Naive thymus-derived CD8-positive, alpha-beta T cell (primary cell): ENCODE results near the gene B4GALT5. TPM values are rescaled to one million over a fixed set of nuclear protein-coding genes. Genes with fewer than 3 reads are reported as not detected.

Source experiments
- ATAC-seq, 2 donors: fragments of 150-1000 bp; cut with Tn5 transposase in 1 of 2; sonication (Bioruptor Pico), chemical (Tn5 transposase) in 1 of 2; 1 replicate in 1 of 2; 2 replicates in 1 of 2; pipeline ENCODE4 v1.10.0; 2021; ENCODE audit warnings: mild to moderate bottlenecking in 2 of 2, moderate library complexity in 2 of 2
- POLR2A ChIA-PET: fragments of 350-600 bp; sonication (Branson Sonifier 250); formaldehyde crosslinking; loops from one replicate; lab custom pipeline; 2021; ENCODE audit warnings: antibody characterized with exemption; lab: Charles Lee
- DNase-seq, 10 donors: peaks; one replicate each; pipeline versions ENCODE4 v3.0.0 to v3.0.0-alpha.2; 2020 to 2022
- H3K27ac Mint-ChIP-seq, 10 donors: one replicate each; pipeline ENCODE4 v1.8.0; 2020 to 2022; ENCODE audit warnings: mild to moderate bottlenecking in 10 of 10, mixed read lengths in 10 of 10, moderate library complexity in 4 of 10, inconsistent platforms in 1 of 10
- H3K27me3 Mint-ChIP-seq, 5 donors: one replicate each; pipeline ENCODE4 v1.8.0; 2021 to 2022; ENCODE audit warnings: mixed read lengths in 5 of 5
- H3K36me3 Mint-ChIP-seq, 3 donors: one replicate each; pipeline ENCODE4 v1.8.0; 2020 to 2022; ENCODE audit warnings: mixed read lengths in 3 of 3, mild to moderate bottlenecking in 2 of 3, inconsistent platforms in 1 of 3
- H3K4me1 Mint-ChIP-seq, 4 donors: one replicate each; pipeline ENCODE4 v1.8.0; 2021 to 2022; ENCODE audit warnings: mixed read lengths in 4 of 4
- H3K4me3 Mint-ChIP-seq, 10 donors: one replicate each; pipeline ENCODE4 v1.8.0; 2020 to 2022; ENCODE audit warnings: mild to moderate bottlenecking in 10 of 10, mixed read lengths in 10 of 10, moderate library complexity in 6 of 10, inconsistent platforms in 1 of 10
- H3K9me3 Mint-ChIP-seq, 9 donors: one replicate each; pipeline ENCODE4 v1.8.0; 2020 to 2022; ENCODE audit warnings: mixed read lengths in 9 of 9, mild to moderate bottlenecking in 3 of 9, inconsistent platforms in 1 of 9, moderate library complexity in 1 of 9
- polyA plus RNA-seq, 3 donors: library from polyadenylated mRNA; unstranded; fragments of 300-500 nt; fragmentation: Illumina TruSeq; gene quantifications; one replicate each; pipeline ENCODE4 v1.2.3, GENCODE V29; 2021
- total RNA-seq, 8 experiments: library from RNA in 2 of 8; stranded (reverse) in 2 of 8; gene quantifications; one replicate each; pipeline ENCODE4 v1.2.3 and lab custom pipeline; 2021 to 2026

The B4GALT5 gene
- total and polyA plus RNA-seq, 5 experiments from 2014 or later: 0.34 to 6.8 (median 1.4) TPM

GRCh38 chr20:49682798-49683197 is 30.9 kb downstream of the B4GALT5 start:
- Mint-ChIP-seq H3K36me3 (peaks cover 0 to 10% (median 1%) of the 10 kb centered on the region in 3 donors), H3K4me1 (peaks cover 19 to 66% (median 41%) of the 10 kb centered on the region in 4 donors), H3K9me3 (no peaks in the 10 kb centered on the region), H3K4me3 (no peak overlapping the region), H3K27me3 (no peaks in the 10 kb centered on the region), H3K27ac (no peak overlapping the region)
- POLR2A ChIA-PET: no interaction called here
- DNase-seq (no peak), ATAC-seq (no peak)

- DNase-seq (no peak), ATAC-seq (no peak)
- Mint-ChIP-seq H3K4me1 (peaks cover 20 to 69% (median 42%) of the 10 kb centered on the region in 4 donors), H3K36me3 (peaks cover 0 to 10% (median 1%) of the 10 kb centered on the region in 3 donors), H3K9me3 (no peaks in the 10 kb centered on the region), H3K27me3 (no peaks in the 10 kb centered on the region), H3K4me3 (no peak overlapping the region), H3K27ac (peak overlapping the region in 1 of 10 donors; percentile 49)
- POLR2A ChIA-PET: no interaction called here
These were observed 31.4 kb downstream of the B4GALT5 start for GRCh38 chr20:49682278-49682677.

GRCh38 chr20:49681850-49682216 is 31.8 kb downstream of the B4GALT5 start:
- Mint-ChIP-seq H3K27ac (peak overlapping the region in 1 of 10 donors; percentile 84), H3K9me3 (no peaks in the 10 kb centered on the region), H3K36me3 (peaks cover 0 to 10% (median 1%) of the 10 kb centered on the region in 3 donors), H3K4me1 (peaks cover 24 to 69% (median 46%) of the 10 kb centered on the region in 4 donors), H3K4me3 (no peak overlapping the region), H3K27me3 (no peaks in the 10 kb centered on the region)
- ATAC-seq: no peak
- no peak for DNase-seq
- POLR2A ChIA-PET: no interaction called here

DNA sequence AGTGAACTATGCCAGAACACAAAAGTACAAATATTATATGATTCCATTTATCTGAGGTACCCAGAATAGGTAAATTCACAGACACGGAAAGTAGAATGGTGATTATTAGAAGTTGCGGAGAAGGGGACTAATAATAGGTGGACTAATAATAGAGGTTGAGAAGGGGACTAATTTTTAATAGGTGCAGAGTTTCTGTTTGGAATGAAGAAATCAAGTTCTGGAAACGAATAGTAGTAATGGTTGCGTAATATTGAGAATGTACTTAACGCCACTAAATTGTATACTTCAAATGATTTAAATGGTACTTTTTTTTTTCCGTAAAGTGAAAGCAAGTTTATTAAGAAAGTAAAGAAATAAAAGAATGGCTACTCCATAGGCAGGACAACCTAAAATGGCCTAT is 33.2 kb downstream of the B4GALT5 start:
- Mint-ChIP-seq H3K36me3 (peaks cover 0 to 8% (median 1%) of the 10 kb centered on the region in 3 donors), H3K9me3 (no peaks in the 10 kb centered on the region), H3K27me3 (no peaks in the 10 kb centered on the region), H3K4me1 (peaks cover 24 to 71% (median 47%) of the 10 kb centered on the region in 4 donors), H3K4me3 (no peak overlapping the region), H3K27ac (peak overlapping the region in 1 of 10 donors; percentile 8)
- ATAC-seq: no peak
- POLR2A ChIA-PET: interaction anchor here (0.7 kb wide), 1 partner anchor 11 kb away, joined by 5 read pairs; no protein-coding TSS in a partner anchor
- no peak for DNase-seq

DNA sequence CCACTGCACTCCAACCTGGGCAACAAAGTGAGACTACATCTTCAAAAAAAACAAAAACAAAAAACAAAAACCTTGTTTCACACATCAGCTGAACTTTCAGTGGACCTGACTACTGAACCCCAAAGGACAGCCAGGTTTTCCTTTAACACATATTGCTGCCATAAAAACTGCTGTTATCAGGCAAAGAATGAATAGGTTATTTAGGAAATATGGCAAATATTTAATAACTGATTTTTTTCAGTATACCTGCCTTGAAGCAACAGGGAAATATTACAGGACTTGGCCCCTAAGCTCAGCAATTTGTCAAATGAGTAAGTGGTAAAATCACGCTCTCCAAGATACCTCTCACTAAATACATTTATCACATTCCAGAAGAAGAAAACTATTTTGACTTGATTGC is 34.0 kb downstream of the B4GALT5 start:
- Mint-ChIP-seq H3K4me1 (peaks cover 27 to 71% (median 49%) of the 10 kb centered on the region in 4 donors), H3K27me3 (no peaks in the 10 kb centered on the region), H3K9me3 (no peaks in the 10 kb centered on the region), H3K4me3 (no peak overlapping the region), H3K36me3 (peaks cover 0 to 8% (median 1%) of the 10 kb centered on the region in 3 donors), H3K27ac (peak overlapping the region in 2 of 10 donors; percentile 61 to 89)
- POLR2A ChIA-PET: no interaction called here
- DNase-seq (no peak), ATAC-seq (no peak)

- Mint-ChIP-seq H3K36me3 (peaks cover 0 to under 1% (median under 1%) of the 10 kb centered on the region in 3 donors), H3K9me3 (no peaks in the 10 kb centered on the region), H3K4me3 (peak overlapping the region in 1 of 10 donors; percentile 6), H3K4me1 (peaks cover 27 to 76% (median 49%) of the 10 kb centered on the region in 4 donors), H3K27me3 (no peaks in the 10 kb centered on the region), H3K27ac (peak overlapping the region in 4 of 10 donors; percentile 24 to 89 (median 77))
- no peak for ATAC-seq
- POLR2A ChIA-PET: no interaction called here
- no peak for DNase-seq
These were observed 35.6 kb downstream of the B4GALT5 start for GRCh38 chr20:49677777-49678758.

DNA sequence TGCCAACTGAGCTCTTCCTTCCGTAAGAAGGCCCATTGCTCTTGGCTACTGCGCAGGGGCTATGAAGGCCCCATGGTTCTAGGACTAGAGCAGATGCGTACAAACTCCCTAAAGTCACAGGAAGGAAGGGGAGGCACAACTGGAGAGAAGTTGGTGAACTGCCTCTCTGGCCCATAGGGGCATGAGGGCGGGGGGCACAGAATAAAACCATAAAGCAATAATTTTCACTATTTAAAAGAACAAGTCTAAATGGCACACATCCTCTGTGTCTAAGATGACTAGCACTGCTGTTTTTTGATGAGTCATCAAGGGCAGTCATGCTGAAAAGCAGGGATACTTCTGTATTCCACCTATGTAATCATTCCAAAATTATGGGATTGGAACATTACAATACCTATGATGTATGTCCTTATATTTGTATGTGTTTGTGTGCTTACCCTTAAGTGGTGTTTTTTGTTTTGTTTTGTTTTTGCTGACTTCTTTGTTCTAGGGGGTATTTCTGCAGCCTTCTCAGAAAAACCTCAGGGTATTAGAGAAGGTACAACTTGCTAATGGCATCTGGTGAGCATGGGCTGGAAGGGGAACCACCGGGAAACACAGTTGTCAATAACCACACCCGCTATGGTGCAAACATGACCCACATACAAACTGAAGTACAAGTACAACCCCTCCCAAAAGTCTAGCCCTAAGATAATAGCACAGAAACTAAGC is 36.9 kb downstream of the B4GALT5 start:
- Mint-ChIP-seq H3K27me3 (no peaks in the 10 kb centered on the region), H3K4me1 (peaks cover 34 to 77% (median 52%) of the 10 kb centered on the region in 4 donors), H3K36me3 (peaks cover 0 to 2% (median 0%) of the 10 kb centered on the region in 3 donors), H3K9me3 (no peaks in the 10 kb centered on the region), H3K4me3 (peak overlapping the region in 2 of 10 donors; percentile 63 to 69), H3K27ac (peak overlapping the region in 6 of 10 donors; percentile 9 to 89 (median 72))
- ATAC-seq: peak in 1 of 2 donors; percentile 35
- POLR2A ChIA-PET: no interaction called here
- peak in 1 of 10 donors; percentile 29 for DNase-seq

DNA sequence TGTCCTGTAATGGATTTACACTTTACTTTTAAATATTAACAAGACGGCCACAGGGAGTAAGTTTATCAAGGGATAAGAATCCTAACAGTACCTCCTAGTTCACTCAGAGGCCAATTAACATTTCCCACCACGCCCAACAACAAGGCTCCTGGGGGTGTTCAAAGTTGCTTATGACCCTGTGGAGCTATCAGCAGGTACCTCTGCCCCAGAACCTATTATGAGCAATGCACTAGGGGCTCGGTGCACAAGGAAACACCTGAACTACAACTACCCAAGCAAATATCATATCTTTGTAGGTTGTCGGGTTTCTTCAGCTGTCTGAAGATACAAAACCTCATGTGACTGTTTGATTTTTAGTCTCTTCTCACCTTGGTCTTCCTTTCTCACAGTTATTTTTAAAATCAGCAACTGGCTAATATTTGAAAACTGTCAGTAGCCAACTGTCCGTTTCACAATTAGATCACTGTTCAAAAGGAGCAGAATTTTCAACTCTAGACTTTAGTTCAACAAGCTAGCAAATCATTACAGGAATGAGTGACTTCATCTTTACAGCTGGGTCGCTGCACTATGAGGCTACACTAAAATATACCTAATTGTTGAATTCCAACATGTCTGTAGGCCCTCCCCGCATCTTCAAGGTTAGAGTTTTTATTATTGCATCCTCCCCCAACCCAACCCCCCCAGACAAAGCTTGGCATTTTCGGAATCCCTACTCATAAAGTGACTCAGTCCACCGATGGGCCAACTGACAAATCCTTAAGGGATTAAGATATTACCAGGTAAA is 38.1 kb downstream of the B4GALT5 start:
- no peaks in the 10 kb centered on the region for H3K9me3 Mint-ChIP-seq
- peak overlapping the region in 1 of 10 donors; percentile 25 for H3K4me3 Mint-ChIP-seq
- POLR2A ChIA-PET: no interaction called here
- H3K27ac Mint-ChIP-seq: peak overlapping the region in 2 of 10 donors; percentile 85 to 89
- DNase-seq: no peak
- H3K4me1 Mint-ChIP-seq: peaks cover 31 to 78% (median 50%) of the 10 kb centered on the region in 4 donors
- no peaks in the 10 kb centered on the region for H3K27me3 Mint-ChIP-seq
- ATAC-seq: no peak
- peaks cover 0 to 2% (median 0%) of the 10 kb centered on the region in 3 donors for H3K36me3 Mint-ChIP-seq

- POLR2A ChIA-PET: no interaction called here
These were observed 39.0 kb downstream of the B4GALT5 start for GRCh38 chr20:49674383-49675352.

DNA sequence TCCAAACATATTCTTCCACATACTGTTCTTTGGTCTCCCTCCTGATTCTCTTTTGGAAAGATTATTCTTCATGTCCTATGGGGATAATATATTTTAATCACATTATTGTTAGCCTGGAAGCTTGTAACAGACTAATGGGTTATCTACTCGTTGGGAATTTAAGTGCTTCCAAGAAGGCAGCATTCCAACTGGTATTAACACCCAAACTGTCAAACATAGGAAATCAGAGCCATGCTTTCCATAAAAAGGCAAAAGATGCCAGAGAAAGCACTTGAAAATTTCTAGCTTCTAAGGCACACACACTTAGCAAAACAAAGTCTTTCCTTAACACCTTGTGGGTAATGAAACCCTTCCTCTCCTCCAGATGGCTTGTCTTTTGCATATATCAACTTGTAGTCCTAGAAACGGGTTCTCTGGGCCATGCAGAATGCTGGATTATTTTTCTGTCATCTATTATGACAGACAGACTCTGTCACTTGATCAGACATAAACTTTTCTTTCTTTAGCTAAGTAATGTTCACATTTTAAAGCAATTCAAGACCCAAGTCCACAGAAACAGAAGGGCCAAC is 41.5 kb downstream of the B4GALT5 start:
- Mint-ChIP-seq H3K4me1 (peaks cover 25 to 82% (median 50%) of the 10 kb centered on the region in 4 donors), H3K4me3 (no peak overlapping the region), H3K27ac (peak overlapping the region in 3 of 10 donors; percentile 23 to 70 (median 32)), H3K9me3 (no peaks in the 10 kb centered on the region), H3K36me3 (peaks cover 0 to 2% (median 0%) of the 10 kb centered on the region in 3 donors), H3K27me3 (no peaks in the 10 kb centered on the region)
- POLR2A ChIA-PET: interaction anchor here (0.6 kb wide), 1 partner anchor 137 kb away, joined by 3 read pairs; no protein-coding TSS in a partner anchor
- ATAC-seq: no peak
- no peak for DNase-seq

More at GRCh38 chr20:49674383-49675352, 39.0 kb downstream of the B4GALT5 start:
- no peak for DNase-seq
- H3K36me3 Mint-ChIP-seq: peaks cover 0 to 2% (median 0%) of the 10 kb centered on the region in 3 donors
- H3K9me3 Mint-ChIP-seq: no peaks in the 10 kb centered on the region
- no peak for ATAC-seq
- H3K4me1 Mint-ChIP-seq: peaks cover 31 to 82% (median 53%) of the 10 kb centered on the region in 4 donors
- H3K27ac Mint-ChIP-seq: peak overlapping the region in 2 of 10 donors; percentile 85 to 89
- H3K4me3 Mint-ChIP-seq: peak overlapping the region in 1 of 10 donors; percentile 9
- no peaks in the 10 kb centered on the region for H3K27me3 Mint-ChIP-seq
